ENCODE measurements around the gene TMEM62.

Gene TMEM62

DNA sequence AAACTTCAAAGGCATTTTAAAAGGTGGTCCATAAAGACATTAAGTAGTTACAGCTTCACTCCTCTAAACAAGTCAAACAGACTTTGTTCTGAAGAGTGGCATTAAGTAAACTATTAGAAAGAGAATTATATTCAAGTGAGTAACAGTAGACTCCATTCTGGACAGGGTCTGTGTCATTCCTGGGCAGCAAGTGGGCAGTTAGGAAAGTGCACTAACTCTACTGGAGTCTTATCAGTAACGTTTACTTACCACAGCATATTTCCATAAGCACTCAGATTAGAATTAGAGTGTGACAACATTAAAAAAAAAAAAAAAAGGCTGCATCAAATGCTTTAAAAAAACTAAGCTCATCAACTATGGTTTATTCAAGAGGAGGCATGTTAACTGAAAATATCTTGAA is 38.1 kb upstream of the TMEM62 start:
- Histone ChIP-seq H4K20me1 (ENCODE audit: control insufficient read depth, insufficient read depth, low read depth, low read length) (peaks cover 5% of the 10 kb centered on the region), H3K4me1 (ENCODE audit: control insufficient read depth, low read length) (peaks cover 15% of the 10 kb centered on the region), H3K36me3 (ENCODE audit: control insufficient read depth, low read length) (peaks cover 51% of the 10 kb centered on the region), H3K27ac (ENCODE audit: low read depth, low read length) (no peak overlapping the region), H3K4me2 (ENCODE audit: low read length) (no peak overlapping the region), H3K4me3 (ENCODE audit: low read length) (no peak overlapping the region), H3K9me3 (ENCODE audit: control insufficient read depth, insufficient read depth, low read length) (no peaks in the 10 kb centered on the region), H3F3A (ENCODE audit: control insufficient read depth, insufficient read depth) (no peaks in the 10 kb centered on the region), H3K79me2 (ENCODE audit: control insufficient read depth, low read length) (peaks cover 92% of the 10 kb centered on the region), H3K27me3 (ENCODE audit: control insufficient read depth, low read length) (no peaks in the 10 kb centered on the region), H3K9me2 (replicated peaks; ENCODE audit: control insufficient read depth, low read length) (no peaks in the 10 kb centered on the region)
- TF ChIP-seq, protein P1, sequence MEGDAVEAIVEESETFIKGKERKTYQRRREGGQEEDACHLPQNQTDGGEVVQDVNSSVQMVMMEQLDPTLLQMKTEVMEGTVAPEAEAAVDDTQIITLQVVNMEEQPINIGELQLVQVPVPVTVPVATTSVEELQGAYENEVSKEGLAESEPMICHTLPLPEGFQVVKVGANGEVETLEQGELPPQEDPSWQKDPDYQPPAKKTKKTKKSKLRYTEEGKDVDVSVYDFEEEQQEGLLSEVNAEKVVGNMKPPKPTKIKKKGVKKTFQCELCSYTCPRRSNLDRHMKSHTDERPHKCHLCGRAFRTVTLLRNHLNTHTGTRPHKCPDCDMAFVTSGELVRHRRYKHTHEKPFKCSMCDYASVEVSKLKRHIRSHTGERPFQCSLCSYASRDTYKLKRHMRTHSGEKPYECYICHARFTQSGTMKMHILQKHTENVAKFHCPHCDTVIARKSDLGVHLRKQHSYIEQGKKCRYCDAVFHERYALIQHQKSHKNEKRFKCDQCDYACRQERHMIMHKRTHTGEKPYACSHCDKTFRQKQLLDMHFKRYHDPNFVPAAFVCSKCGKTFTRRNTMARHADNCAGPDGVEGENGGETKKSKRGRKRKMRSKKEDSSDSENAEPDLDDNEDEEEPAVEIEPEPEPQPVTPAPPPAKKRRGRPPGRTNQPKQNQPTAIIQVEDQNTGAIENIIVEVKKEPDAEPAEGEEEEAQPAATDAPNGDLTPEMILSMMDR (IDR thresholded peaks at IDR 0.05; ENCODE audit: low read depth, low read length, poor library complexity, severe bottlenecking), result no peak
- no peak for TF ChIP-seq EZH2phosphoT487 (IDR thresholded peaks at IDR 0.05; ENCODE audit: borderline replicate concordance, low read length)

GRCh38 chr15:43095708-43096347 is 37.6 kb upstream of the TMEM62 start:
- Histone ChIP-seq H3K4me2 (ENCODE audit: low read length) (no peak overlapping the region), H3K9me2 (replicated peaks; ENCODE audit: control insufficient read depth, low read length) (no peaks in the 10 kb centered on the region), H4K20me1 (ENCODE audit: control insufficient read depth, insufficient read depth, low read depth, low read length) (peaks cover 5% of the 10 kb centered on the region), H3K4me3 (ENCODE audit: low read length) (no peak overlapping the region), H3F3A (ENCODE audit: control insufficient read depth, insufficient read depth) (no peaks in the 10 kb centered on the region), H3K9me3 (ENCODE audit: control insufficient read depth, insufficient read depth, low read length) (no peaks in the 10 kb centered on the region), H3K27ac (ENCODE audit: low read depth, low read length) (no peak overlapping the region), H3K79me2 (ENCODE audit: control insufficient read depth, low read length) (peaks cover 94% of the 10 kb centered on the region), H3K4me1 (ENCODE audit: control insufficient read depth, low read length) (peaks cover 10% of the 10 kb centered on the region), H3K36me3 (ENCODE audit: control insufficient read depth, low read length) (peaks cover 57% of the 10 kb centered on the region), H3K27me3 (ENCODE audit: control insufficient read depth, low read length) (no peaks in the 10 kb centered on the region)
- TF ChIP-seq, protein P1 (IDR thresholded peaks at IDR 0.05; ENCODE audit: low read depth, low read length, poor library complexity, severe bottlenecking), result no peak
- no peak for TF ChIP-seq EZH2phosphoT487 (IDR thresholded peaks at IDR 0.05; ENCODE audit: borderline replicate concordance, low read length)

GRCh38 chr15:43096411-43096810 is 37.0 kb upstream of the TMEM62 start:
- Histone ChIP-seq H3K36me3 (ENCODE audit: control insufficient read depth, low read length) (peaks cover 59% of the 10 kb centered on the region), H3K9me2 (replicated peaks; ENCODE audit: control insufficient read depth, low read length) (no peaks in the 10 kb centered on the region), H3K9me3 (ENCODE audit: control insufficient read depth, insufficient read depth, low read length) (no peaks in the 10 kb centered on the region), H3K27me3 (ENCODE audit: control insufficient read depth, low read length) (no peaks in the 10 kb centered on the region), H3K4me3 (ENCODE audit: low read length) (no peak overlapping the region), H3K79me2 (ENCODE audit: control insufficient read depth, low read length) (peaks cover 94% of the 10 kb centered on the region), H3K27ac (ENCODE audit: low read depth, low read length) (no peak overlapping the region), H3K4me1 (ENCODE audit: control insufficient read depth, low read length) (peaks cover 6% of the 10 kb centered on the region), H4K20me1 (ENCODE audit: control insufficient read depth, insufficient read depth, low read depth, low read length) (peaks cover 5% of the 10 kb centered on the region), H3F3A (ENCODE audit: control insufficient read depth, insufficient read depth) (no peaks in the 10 kb centered on the region), H3K4me2 (ENCODE audit: low read length) (no peak overlapping the region)
- no peak for TF ChIP-seq EZH2phosphoT487 (IDR thresholded peaks at IDR 0.05; ENCODE audit: borderline replicate concordance, low read length)
- TF ChIP-seq, protein P1 (IDR thresholded peaks at IDR 0.05; ENCODE audit: low read depth, low read length, poor library complexity, severe bottlenecking), result no peak
